Caco-2 (cell line): ENCODE data around the gene KIFBP. TPM values are rescaled to one million over a fixed set of nuclear protein-coding genes. Genes with fewer than 3 reads are reported as not detected.
A peak's percentile ranks its signal among the peaks of the same experiment; 100 is the strongest.
"Not testable (repeated sequence)": the region's sequence is repeated elsewhere in the genome, so short reads cannot be mapped to it uniquely, and the experiment has no call there.

Source experiments
- Bru-seq: library from RNA; stranded (reverse); fragments of 400-500 nt; gene quantifications from one replicate; lab custom pipeline; 2021; lab: Mats Ljungman, UMichigan
- BruChase-seq, 2 experiments: library from RNA; stranded (reverse); fragments of 400-500 nt; gene quantifications; one replicate each; lab custom pipeline; 2021; lab: Mats Ljungman, UMichigan
- BruUV-seq: library from RNA; stranded (reverse); fragments of 400-500 nt; replicated peaks from 2 replicates; lab custom pipeline; 2021; lab: Mats Ljungman, UMichigan
- CTCF ChIA-PET: fragments of 300-600 bp; sonication (Branson Sonifier 250); formaldehyde crosslinking; loops from one replicate; lab custom pipeline; 2022; ENCODE audit warnings: antibody characterized with exemption; lab: Charles Lee
- POLR2A ChIA-PET: fragments of 300-600 bp; sonication (Branson Sonifier 250); formaldehyde crosslinking; loops from one replicate; lab custom pipeline; 2022; ENCODE audit warnings: antibody characterized with exemption; lab: Charles Lee
- DNase-seq, 2 experiments: peaks; one replicate each; pipeline versions ENCODE4 v3.0.0 to v3.0.0-alpha.2; 2020 to 2022
- H3K27me3 ChIP-seq: replicated peaks from 2 replicates; pipeline ENCODE4 v1.6.0; 2011; ENCODE audit warnings: low read length; ENCODE audit not compliant: control insufficient read depth, insufficient read depth
- H3K36me3 ChIP-seq: 2 replicates; pipeline ENCODE4 v1.5.1; 2011; ENCODE audit warnings: low read length; ENCODE audit not compliant: control insufficient read depth, insufficient read depth
- H3K4me1 ChIP-seq: fragments of 250-450 bp; sonication (Bioruptor Pico); 2 replicates; pipeline ENCODE4 v1.5.1; 2020; ENCODE audit warnings: mild to moderate bottlenecking
- H3K4me3 ChIP-seq: 2 replicates; pipeline ENCODE4 v1.5.1; 2011; ENCODE audit warnings: low read depth, mild to moderate bottlenecking, control low read depth, low read length
- H3K9me3 ChIP-seq: fragments of 250-450 bp; sonication (Bioruptor Pico); 2 replicates; pipeline ENCODE4 v1.5.1; 2020; ENCODE audit warnings: mild to moderate bottlenecking, moderate library complexity
- H3K27ac Mint-ChIP-seq: one replicate; pipeline ENCODE4 v1.8.0; 2022; ENCODE audit warnings: mixed read lengths; ENCODE audit not compliant: unreplicated experiment
- H3K27me3 Mint-ChIP-seq: one replicate; pipeline ENCODE4 v1.8.0; 2022; ENCODE audit warnings: mixed read lengths; ENCODE audit not compliant: insufficient read depth, unreplicated experiment
- H3K36me3 Mint-ChIP-seq: one replicate; pipeline ENCODE4 v1.8.0; 2022; ENCODE audit warnings: mild to moderate bottlenecking, mixed read lengths; ENCODE audit not compliant: insufficient read depth, unreplicated experiment
- H3K4me1 Mint-ChIP-seq: one replicate; pipeline ENCODE4 v1.8.0; 2022; ENCODE audit warnings: low read depth, mixed read lengths; ENCODE audit not compliant: unreplicated experiment
- H3K4me3 Mint-ChIP-seq: one replicate; pipeline ENCODE4 v1.8.0; 2022; ENCODE audit warnings: mild to moderate bottlenecking, moderate library complexity, mixed read lengths; ENCODE audit not compliant: unreplicated experiment
- H3K9me3 Mint-ChIP-seq: one replicate; pipeline ENCODE4 v1.8.0; 2022; ENCODE audit warnings: mixed read lengths; ENCODE audit not compliant: unreplicated experiment
- intact Hi-C: fragments of 100-400 bp; cut with micrococcal nuclease; formaldehyde crosslinking; loops from one replicate; pipeline ENCODE4 v1.10.0; 2022; ENCODE audit not compliant: unreplicated experiment
- long read RNA-seq: library from polyadenylated mRNA; stranded (forward); transcript quantifications from one replicate; pipeline ENCODE4 v2.0.0, GENCODE V29; 2022
- total RNA-seq: library from RNA; stranded (reverse); gene quantifications from 2 replicates; pipeline ENCODE4 v1.2.3, GENCODE V29; 2022
- TF ChIP-seq, protein P1 (sequence below), 2 experiments: fragments of 200-600 bp in 1 of 2; IDR thresholded peaks; 1 replicate in 1 of 2; 2 replicates in 1 of 2; pipeline versions ENCODE4 v1.5.1 to v1.8.0; 2011 to 2022; ENCODE audit warnings: antibody characterized with exemption in 1 of 2, control low read depth in 1 of 2, inconsistent platforms in 1 of 2, low read depth in 1 of 2, low read length in 1 of 2, mild to moderate bottlenecking in 1 of 2, moderate library complexity in 1 of 2; ENCODE audit not compliant: insufficient read depth in 1 of 2, severe bottlenecking in 1 of 2, unreplicated experiment in 1 of 2

KIFBP gene, protein sequence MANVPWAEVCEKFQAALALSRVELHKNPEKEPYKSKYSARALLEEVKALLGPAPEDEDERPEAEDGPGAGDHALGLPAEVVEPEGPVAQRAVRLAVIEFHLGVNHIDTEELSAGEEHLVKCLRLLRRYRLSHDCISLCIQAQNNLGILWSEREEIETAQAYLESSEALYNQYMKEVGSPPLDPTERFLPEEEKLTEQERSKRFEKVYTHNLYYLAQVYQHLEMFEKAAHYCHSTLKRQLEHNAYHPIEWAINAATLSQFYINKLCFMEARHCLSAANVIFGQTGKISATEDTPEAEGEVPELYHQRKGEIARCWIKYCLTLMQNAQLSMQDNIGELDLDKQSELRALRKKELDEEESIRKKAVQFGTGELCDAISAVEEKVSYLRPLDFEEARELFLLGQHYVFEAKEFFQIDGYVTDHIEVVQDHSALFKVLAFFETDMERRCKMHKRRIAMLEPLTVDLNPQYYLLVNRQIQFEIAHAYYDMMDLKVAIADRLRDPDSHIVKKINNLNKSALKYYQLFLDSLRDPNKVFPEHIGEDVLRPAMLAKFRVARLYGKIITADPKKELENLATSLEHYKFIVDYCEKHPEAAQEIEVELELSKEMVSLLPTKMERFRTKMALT
- total RNA-seq (57.6 and 58.9 TPM in 2 replicates), Bru-seq, nascent RNA (percentile 86 among the genes with signal in this experiment), BruChase-seq, experiment 1, labeled RNA remaining after a 2-hour chase (percentile 87 among the genes with signal in this experiment), BruChase-seq, experiment 2, labeled RNA remaining after a 6-hour chase (percentile 83 among the genes with signal in this experiment)
- long read RNA-seq, transcript KIF1BP-201 (7 exons, 2,544 nt) = major isoform, 184 of 200 reads
- long read RNA-seq, partial matches to known transcripts = 3 of 200 reads
- long read RNA-seq, other reads (novel, unspliced or antisense) = 7 of 200 reads

DNA sequence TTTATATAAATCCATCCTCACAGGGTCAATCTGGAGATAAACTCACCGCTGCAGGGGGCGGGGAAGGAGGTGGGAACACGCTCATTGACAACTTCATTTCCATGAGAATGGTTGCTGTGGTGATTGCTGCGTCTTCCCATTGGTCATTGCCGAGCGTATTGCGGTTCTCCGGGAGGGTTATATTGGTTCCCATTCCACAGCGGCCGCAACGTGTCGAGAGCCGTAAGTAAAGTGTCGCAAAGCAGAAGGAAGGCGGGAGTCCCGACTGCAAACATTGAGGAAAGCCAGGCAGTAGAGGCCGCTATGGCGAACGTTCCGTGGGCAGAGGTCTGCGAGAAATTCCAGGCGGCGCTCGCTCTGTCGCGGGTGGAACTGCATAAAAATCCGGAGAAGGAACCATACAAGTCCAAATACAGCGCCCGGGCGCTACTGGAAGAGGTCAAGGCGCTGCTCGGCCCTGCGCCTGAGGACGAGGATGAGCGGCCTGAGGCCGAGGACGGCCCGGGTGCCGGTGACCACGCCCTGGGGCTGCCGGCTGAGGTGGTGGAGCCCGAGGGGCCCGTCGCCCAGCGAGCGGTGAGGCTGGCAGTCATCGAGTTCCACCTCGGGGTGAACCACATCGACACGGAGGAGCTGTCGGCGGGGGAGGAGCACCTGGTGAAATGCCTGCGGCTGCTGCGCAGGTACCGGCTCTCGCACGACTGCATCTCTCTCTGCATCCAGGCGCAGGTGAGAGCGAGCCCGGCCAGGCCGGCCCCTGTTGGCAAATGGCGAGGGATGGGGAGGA is at the start of gene KIFBP:
TSS of gene KIFBP (plus strand) at position 274 of the 787 bp plus-strand sequence. CDS start at position 304, 30 bp downstream.
- Histone ChIP-seq H3K9me3 (no peaks in the 10 kb centered on the region), H3K4me1 (peaks cover 7% of the 10 kb centered on the region; the same call in 1 of the 2 replicates), H3K27me3 (no peaks in the 10 kb centered on the region), H3K4me3 (peak within 1 kb of the TSS; percentile 76), H3K36me3 (no peaks in the 10 kb centered on the region)
- Mint-ChIP-seq H3K4me1 (peaks cover 41% of the 10 kb centered on the region), H3K4me3 (peak within 1 kb of the TSS; percentile 81), H3K9me3 (no peaks in the 10 kb centered on the region), H3K36me3 (peaks cover 71% of the 10 kb centered on the region), H3K27me3 (no peaks in the 10 kb centered on the region), H3K27ac (peak within 1 kb of the TSS; percentile 90)
- TF ChIP-seq, protein P1, sequence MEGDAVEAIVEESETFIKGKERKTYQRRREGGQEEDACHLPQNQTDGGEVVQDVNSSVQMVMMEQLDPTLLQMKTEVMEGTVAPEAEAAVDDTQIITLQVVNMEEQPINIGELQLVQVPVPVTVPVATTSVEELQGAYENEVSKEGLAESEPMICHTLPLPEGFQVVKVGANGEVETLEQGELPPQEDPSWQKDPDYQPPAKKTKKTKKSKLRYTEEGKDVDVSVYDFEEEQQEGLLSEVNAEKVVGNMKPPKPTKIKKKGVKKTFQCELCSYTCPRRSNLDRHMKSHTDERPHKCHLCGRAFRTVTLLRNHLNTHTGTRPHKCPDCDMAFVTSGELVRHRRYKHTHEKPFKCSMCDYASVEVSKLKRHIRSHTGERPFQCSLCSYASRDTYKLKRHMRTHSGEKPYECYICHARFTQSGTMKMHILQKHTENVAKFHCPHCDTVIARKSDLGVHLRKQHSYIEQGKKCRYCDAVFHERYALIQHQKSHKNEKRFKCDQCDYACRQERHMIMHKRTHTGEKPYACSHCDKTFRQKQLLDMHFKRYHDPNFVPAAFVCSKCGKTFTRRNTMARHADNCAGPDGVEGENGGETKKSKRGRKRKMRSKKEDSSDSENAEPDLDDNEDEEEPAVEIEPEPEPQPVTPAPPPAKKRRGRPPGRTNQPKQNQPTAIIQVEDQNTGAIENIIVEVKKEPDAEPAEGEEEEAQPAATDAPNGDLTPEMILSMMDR (IDR thresholded peaks at IDR 0.05; ENCODE audit: insufficient read depth in 1 of 2, low read depth in 1 of 2, low read length in 1 of 2, severe bottlenecking in 1 of 2, unreplicated experiment in 1 of 2) = peak; percentile 67 to 86
- BruUV-seq = TSS peak; percentile 46
- ChIA-PET POLR2A (interaction anchor here (1.7 kb wide), 1 partner anchor 33 kb away, joined by 5 read pairs; the partner anchor contains the start of gene DDX21), CTCF (interaction anchor here (1.0 to 1.3 kb wide), 2 partner anchors 8 to 16 kb away, joined by 3 read pairs; no protein-coding TSS in a partner anchor)
- intact Hi-C loops = loop anchor here (1.0 kb wide), 4 partner anchors 73 to 234 kb away; no protein-coding TSS in a partner anchor
- peak; percentile 99 for DNase-seq

- peaks cover 4% of the 10 kb centered on the region for H3K36me3 ChIP-seq
- POLR2A ChIA-PET = no interaction called here
These were observed 49.7 kb upstream of the KIFBP start for GRCh38 chr10:68938884-68939283.

GRCh38 chr10:68940917-68941316 is 47.7 kb upstream of the KIFBP start:
- H3K9me3 ChIP-seq, DNase-seq, BruUV-seq, H3K4me1 ChIP-seq, H3K4me3 Mint-ChIP-seq, POLR2A ChIA-PET, CTCF ChIA-PET, intact Hi-C loops, H3K4me3 ChIP-seq, H3K27me3 Mint-ChIP-seq, H3K36me3 ChIP-seq, H3K27ac Mint-ChIP-seq, H3K9me3 Mint-ChIP-seq, H3K4me1 Mint-ChIP-seq, H3K27me3 ChIP-seq: not testable (repeated sequence)
- H3K36me3 Mint-ChIP-seq = peaks cover 60% of the 10 kb centered on the region

More at GRCh38 chr10:68938884-68939283, 49.7 kb upstream of the KIFBP start:
- TF ChIP-seq, protein P1 (IDR thresholded peaks at IDR 0.05; ENCODE audit: insufficient read depth in 1 of 2, low read depth in 1 of 2, low read length in 1 of 2, severe bottlenecking in 1 of 2, unreplicated experiment in 1 of 2) = no peak
- Mint-ChIP-seq H3K4me1 (no peaks in the 10 kb centered on the region), H3K27ac (no peak overlapping the region), H3K4me3 (no peak overlapping the region), H3K9me3 (no peaks in the 10 kb centered on the region), H3K36me3 (peaks cover 58% of the 10 kb centered on the region), H3K27me3 (no peaks in the 10 kb centered on the region)
- Histone ChIP-seq H3K4me3 (no peak overlapping the region), H3K4me1 (no peaks in the 10 kb centered on the region), H3K27me3 (no peaks in the 10 kb centered on the region), H3K9me3 (no peaks in the 10 kb centered on the region)
- no TSS peak for BruUV-seq
- intact Hi-C loops = no loop called here
- DNase-seq = no peak
- CTCF ChIA-PET = interaction anchor here (0.6 kb wide), 2 partner anchors 45 to 356 kb away, joined by 3 read pairs; no protein-coding TSS in a partner anchor
